HL-60 (cell line): ENCODE measurements around the gene DROSHA.

Experiments
- DNase-seq, 2 experiments: peaks; one replicate each; pipeline ENCODE4 v3.0.0-alpha.2; 2010 to 2020; ENCODE audit warnings: low read depth in 1 of 2, low spot score in 1 of 2
- H3K27ac ChIP-seq: fragments of 250-450 bp; sonication (Bioruptor Pico); replicated peaks from 2 replicates; pipeline ENCODE4 v1.5.1; 2020; ENCODE audit warnings: mild to moderate bottlenecking, moderate library complexity
- H3K27me3 ChIP-seq: fragments of 250-450 bp; sonication (Bioruptor Pico); 2 replicates; pipeline ENCODE4 v1.5.1; 2021; ENCODE audit warnings: mild to moderate bottlenecking, moderate library complexity; ENCODE audit not compliant: insufficient read depth, poor library complexity, severe bottlenecking
- H3K4me3 ChIP-seq: replicated peaks from 2 replicates; pipeline ENCODE4 v1.5.1; 2011; ENCODE audit warnings: mild to moderate bottlenecking, control low read depth, low read length; ENCODE audit not compliant: insufficient read depth
- GABPA ChIP-seq: IDR thresholded peaks from 2 replicates; pipeline ENCODE4 v1.6.1; 2012; ENCODE audit warnings: low read depth
- POLR2AphosphoS5 ChIP-seq: IDR thresholded peaks from 2 replicates; pipeline ENCODE4 v1.6.1; 2012; ENCODE audit warnings: low read depth
- SPI1 ChIP-seq: IDR thresholded peaks from 2 replicates; pipeline ENCODE4 v1.6.1; 2012; ENCODE audit warnings: low read depth, mild to moderate bottlenecking, borderline replicate concordance
- TF ChIP-seq, protein P1 (sequence below): IDR thresholded peaks from 2 replicates; pipeline ENCODE4 v1.6.1; 2012; ENCODE audit warnings: low read depth; ENCODE audit not compliant: insufficient replicate concordance
- TF ChIP-seq, protein P2 (sequence below): IDR thresholded peaks from one replicate; pipeline ENCODE4 v1.5.1; 2011; ENCODE audit warnings: low read length, control low read depth, inconsistent platforms; ENCODE audit not compliant: insufficient read depth

The DROSHA gene

GRCh38 chr5:31449174-31449573 is 82.7 kb downstream of the DROSHA start:
- DNase-seq = no peak
- Histone ChIP-seq H3K4me3 (no peak overlapping the region), H3K27me3 (no peaks in the 10 kb centered on the region), H3K27ac (no peak overlapping the region)
- no peak for TF ChIP-seq SPI1
- no peak for TF ChIP-seq POLR2AphosphoS5
- TF ChIP-seq GABPA = no peak
- TF ChIP-seq, protein P1, sequence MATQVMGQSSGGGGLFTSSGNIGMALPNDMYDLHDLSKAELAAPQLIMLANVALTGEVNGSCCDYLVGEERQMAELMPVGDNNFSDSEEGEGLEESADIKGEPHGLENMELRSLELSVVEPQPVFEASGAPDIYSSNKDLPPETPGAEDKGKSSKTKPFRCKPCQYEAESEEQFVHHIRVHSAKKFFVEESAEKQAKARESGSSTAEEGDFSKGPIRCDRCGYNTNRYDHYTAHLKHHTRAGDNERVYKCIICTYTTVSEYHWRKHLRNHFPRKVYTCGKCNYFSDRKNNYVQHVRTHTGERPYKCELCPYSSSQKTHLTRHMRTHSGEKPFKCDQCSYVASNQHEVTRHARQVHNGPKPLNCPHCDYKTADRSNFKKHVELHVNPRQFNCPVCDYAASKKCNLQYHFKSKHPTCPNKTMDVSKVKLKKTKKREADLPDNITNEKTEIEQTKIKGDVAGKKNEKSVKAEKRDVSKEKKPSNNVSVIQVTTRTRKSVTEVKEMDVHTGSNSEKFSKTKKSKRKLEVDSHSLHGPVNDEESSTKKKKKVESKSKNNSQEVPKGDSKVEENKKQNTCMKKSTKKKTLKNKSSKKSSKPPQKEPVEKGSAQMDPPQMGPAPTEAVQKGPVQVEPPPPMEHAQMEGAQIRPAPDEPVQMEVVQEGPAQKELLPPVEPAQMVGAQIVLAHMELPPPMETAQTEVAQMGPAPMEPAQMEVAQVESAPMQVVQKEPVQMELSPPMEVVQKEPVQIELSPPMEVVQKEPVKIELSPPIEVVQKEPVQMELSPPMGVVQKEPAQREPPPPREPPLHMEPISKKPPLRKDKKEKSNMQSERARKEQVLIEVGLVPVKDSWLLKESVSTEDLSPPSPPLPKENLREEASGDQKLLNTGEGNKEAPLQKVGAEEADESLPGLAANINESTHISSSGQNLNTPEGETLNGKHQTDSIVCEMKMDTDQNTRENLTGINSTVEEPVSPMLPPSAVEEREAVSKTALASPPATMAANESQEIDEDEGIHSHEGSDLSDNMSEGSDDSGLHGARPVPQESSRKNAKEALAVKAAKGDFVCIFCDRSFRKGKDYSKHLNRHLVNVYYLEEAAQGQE = no peak
- TF ChIP-seq, protein P2, sequence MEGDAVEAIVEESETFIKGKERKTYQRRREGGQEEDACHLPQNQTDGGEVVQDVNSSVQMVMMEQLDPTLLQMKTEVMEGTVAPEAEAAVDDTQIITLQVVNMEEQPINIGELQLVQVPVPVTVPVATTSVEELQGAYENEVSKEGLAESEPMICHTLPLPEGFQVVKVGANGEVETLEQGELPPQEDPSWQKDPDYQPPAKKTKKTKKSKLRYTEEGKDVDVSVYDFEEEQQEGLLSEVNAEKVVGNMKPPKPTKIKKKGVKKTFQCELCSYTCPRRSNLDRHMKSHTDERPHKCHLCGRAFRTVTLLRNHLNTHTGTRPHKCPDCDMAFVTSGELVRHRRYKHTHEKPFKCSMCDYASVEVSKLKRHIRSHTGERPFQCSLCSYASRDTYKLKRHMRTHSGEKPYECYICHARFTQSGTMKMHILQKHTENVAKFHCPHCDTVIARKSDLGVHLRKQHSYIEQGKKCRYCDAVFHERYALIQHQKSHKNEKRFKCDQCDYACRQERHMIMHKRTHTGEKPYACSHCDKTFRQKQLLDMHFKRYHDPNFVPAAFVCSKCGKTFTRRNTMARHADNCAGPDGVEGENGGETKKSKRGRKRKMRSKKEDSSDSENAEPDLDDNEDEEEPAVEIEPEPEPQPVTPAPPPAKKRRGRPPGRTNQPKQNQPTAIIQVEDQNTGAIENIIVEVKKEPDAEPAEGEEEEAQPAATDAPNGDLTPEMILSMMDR = no peak

GRCh38 chr5:31445041-31445600 is 86.8 kb downstream of the DROSHA start:
- DNase-seq = no peak
- TF ChIP-seq, protein P2 = no peak
- TF ChIP-seq, protein P1 = no peak
- TF ChIP-seq POLR2AphosphoS5 = no peak
- TF ChIP-seq GABPA = no peak
- no peak for TF ChIP-seq SPI1
- Histone ChIP-seq H3K27ac (no peak overlapping the region), H3K4me3 (no peak overlapping the region), H3K27me3 (no peaks in the 10 kb centered on the region)

DNA sequence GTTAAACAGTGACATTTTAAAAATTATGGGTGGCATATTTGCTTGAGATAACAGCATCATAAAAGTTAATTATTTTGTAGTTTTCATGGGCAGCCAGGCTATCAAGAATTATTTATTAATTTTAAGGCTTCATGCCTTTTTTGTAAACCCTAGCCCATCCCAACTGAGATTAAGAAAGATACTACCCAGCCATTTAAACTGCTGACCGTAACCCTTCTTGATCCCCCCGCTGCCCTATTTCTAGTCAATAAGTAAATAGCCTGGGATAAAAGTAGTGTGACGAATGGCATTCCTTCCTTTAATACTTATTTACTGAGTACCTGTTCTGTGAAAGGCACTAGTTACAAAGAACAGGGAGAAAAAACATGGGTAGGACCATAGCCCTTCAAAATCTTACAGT is 88.3 kb downstream of the DROSHA start:
- H3K27ac ChIP-seq = no peak overlapping the region
- TF ChIP-seq POLR2AphosphoS5 = no peak
- TF ChIP-seq, protein P1 = no peak
- no peak for TF ChIP-seq SPI1
- TF ChIP-seq GABPA = no peak
- TF ChIP-seq, protein P2 = no peak
- no peaks in the 10 kb centered on the region for H3K27me3 ChIP-seq
- no peak overlapping the region for H3K4me3 ChIP-seq
- no peak for DNase-seq
